H9 (cell line): ENCODE results near the gene NEUROD1. TPM values are rescaled to one million over a fixed set of nuclear protein-coding genes. Genes with fewer than 3 reads are reported as not detected.

ENCODE experiments used
- DNase-seq: peaks from one replicate; pipeline ENCODE4 v3.0.0-alpha.2; 2017
- H2AFZ ChIP-seq: one replicate; pipeline ENCODE4 v1.6.1; 2013; ENCODE audit warnings: mild to moderate bottlenecking, low read length, control low read depth, moderate library complexity
- H2AK5ac ChIP-seq: 2 replicates; pipeline ENCODE4 v1.6.1; 2013; ENCODE audit warnings: low read length, control low read depth, mixed read lengths; ENCODE audit not compliant: insufficient read length
- H2BK120ac ChIP-seq: one replicate; pipeline ENCODE4 v1.6.1; 2013; ENCODE audit warnings: low read depth, mild to moderate bottlenecking, low read length, control low read depth, inconsistent platforms; ENCODE audit not compliant: poor library complexity, severe bottlenecking
- H2BK12ac ChIP-seq: 2 replicates; pipeline ENCODE4 v1.6.1; 2013; ENCODE audit warnings: low read length, control low read depth, mixed read lengths, low read depth; ENCODE audit not compliant: insufficient read length
- H2BK15ac ChIP-seq: 2 replicates; pipeline ENCODE4 v1.6.1; 2013; ENCODE audit warnings: low read depth, low read length, control low read depth
- H2BK20ac ChIP-seq: one replicate; pipeline ENCODE4 v1.6.1; 2013; ENCODE audit warnings: low read depth, mild to moderate bottlenecking, low read length, control low read depth, inconsistent platforms; ENCODE audit not compliant: poor library complexity, severe bottlenecking
- H2BK5ac ChIP-seq: 2 replicates; pipeline ENCODE4 v1.6.1; 2013; ENCODE audit warnings: low read length, control low read depth, mixed read lengths; ENCODE audit not compliant: insufficient read length
- H3K14ac ChIP-seq: 2 replicates; pipeline ENCODE4 v1.6.1; 2013; ENCODE audit warnings: low read length, control low read depth; ENCODE audit not compliant: insufficient read depth
- H3K18ac ChIP-seq: 2 replicates; pipeline ENCODE4 v1.6.1; 2013; ENCODE audit warnings: low read depth, mild to moderate bottlenecking, mixed read lengths, low read length, control low read depth; ENCODE audit not compliant: insufficient read length
- H3K23ac ChIP-seq: 2 replicates; pipeline ENCODE4 v1.6.1; 2013; ENCODE audit warnings: low read length, control low read depth, mixed read lengths, low read depth; ENCODE audit not compliant: insufficient read length
- H3K23me2 ChIP-seq: 2 replicates; pipeline ENCODE4 v1.6.1; 2013; ENCODE audit warnings: low read depth, mild to moderate bottlenecking, mixed read lengths, low read length, control low read depth; ENCODE audit not compliant: insufficient read length, poor library complexity, severe bottlenecking
- H3K27ac ChIP-seq: 2 replicates; pipeline ENCODE4 v1.5.1; 2013; ENCODE audit warnings: low read length, control low read depth, mixed read lengths, low read depth; ENCODE audit not compliant: insufficient read length
- H3K27me3 ChIP-seq: 2 replicates; pipeline ENCODE4 v1.6.1; 2013; ENCODE audit warnings: low read length, control low read depth, inconsistent platforms; ENCODE audit not compliant: insufficient read depth
- H3K4ac ChIP-seq: 2 replicates; pipeline ENCODE4 v1.6.1; 2013; ENCODE audit warnings: low read depth, mild to moderate bottlenecking, control low read depth, inconsistent platforms, low read length, moderate library complexity
- H3K4me1 ChIP-seq: 2 replicates; pipeline ENCODE4 v1.6.1; 2013; ENCODE audit warnings: low read length, control low read depth, inconsistent platforms; ENCODE audit not compliant: insufficient read depth
- H3K4me2 ChIP-seq: 2 replicates; pipeline ENCODE4 v1.6.1; 2013; ENCODE audit warnings: low read length, control low read depth, mixed read lengths; ENCODE audit not compliant: insufficient read length, insufficient read depth
- H3K56ac ChIP-seq: 2 replicates; pipeline ENCODE4 v1.6.1; 2013; ENCODE audit warnings: low read depth, mild to moderate bottlenecking, mixed read lengths, low read length, control low read depth; ENCODE audit not compliant: insufficient read length
- H3K79me1 ChIP-seq: 2 replicates; pipeline ENCODE4 v1.6.1; 2013; ENCODE audit warnings: low read depth, mild to moderate bottlenecking, moderate library complexity, low read length, control low read depth, inconsistent platforms; ENCODE audit not compliant: insufficient read depth, poor library complexity, severe bottlenecking
- H3K79me2 ChIP-seq: 2 replicates; pipeline ENCODE4 v1.6.1; 2013; ENCODE audit warnings: low read length, control low read depth, inconsistent platforms; ENCODE audit not compliant: insufficient read depth
- H3K9ac ChIP-seq: 2 replicates; pipeline ENCODE4 v1.6.1; 2013; ENCODE audit warnings: low read length, control low read depth, mixed read lengths; ENCODE audit not compliant: insufficient read length; ENCODE audit errors: extremely low read depth
- H3K9me3 ChIP-seq: one replicate; pipeline ENCODE4 v1.6.1; 2013; ENCODE audit warnings: low read depth, low read length, inconsistent platforms; ENCODE audit not compliant: control insufficient read depth
- H3T11ph ChIP-seq: one replicate; pipeline ENCODE4 v1.6.1; 2013; ENCODE audit warnings: mild to moderate bottlenecking, low read length, control low read depth, inconsistent platforms
- H4K20me1 ChIP-seq: one replicate; pipeline ENCODE4 v1.6.1; 2013; ENCODE audit not compliant: control insufficient read depth, insufficient read length, insufficient read depth
- H4K5ac ChIP-seq: 2 replicates; pipeline ENCODE4 v1.6.1; 2013; ENCODE audit warnings: low read depth, mild to moderate bottlenecking, mixed read lengths, low read length, control low read depth; ENCODE audit not compliant: insufficient read length
- H4K8ac ChIP-seq: replicated peaks from 2 replicates; pipeline ENCODE4 v1.6.1; 2013; ENCODE audit warnings: low read length, control low read depth, mixed read lengths, low read depth; ENCODE audit not compliant: insufficient read length
- H4K91ac ChIP-seq: 2 replicates; pipeline ENCODE4 v1.6.1; 2013; ENCODE audit warnings: low read depth, mild to moderate bottlenecking, moderate library complexity, mixed read lengths, low read length, control low read depth; ENCODE audit not compliant: insufficient read length
- H3K27ac Mint-ChIP-seq, 3 experiments: 2 replicates in 2 of 3; 3 replicates in 1 of 3; pipeline ENCODE4 v1.8.0; 2020 to 2021; ENCODE audit warnings: mixed read lengths in 3 of 3, mild to moderate bottlenecking in 1 of 3, moderate library complexity in 1 of 3
- H3K27me3 Mint-ChIP-seq: 2 replicates; pipeline ENCODE4 v1.8.0; 2021; ENCODE audit warnings: low read depth, mild to moderate bottlenecking, moderate library complexity, mixed read lengths
- H3K36me3 Mint-ChIP-seq, 3 experiments: 2 replicates in 2 of 3; 3 replicates in 1 of 3; pipeline ENCODE4 v1.8.0; 2020 to 2021; ENCODE audit warnings: low read depth in 3 of 3, mixed read lengths in 3 of 3; ENCODE audit not compliant: insufficient read depth in 1 of 3
- H3K4me1 Mint-ChIP-seq, 2 experiments: 2 replicates each; pipeline ENCODE4 v1.8.0; 2020; ENCODE audit warnings: mixed read lengths in 2 of 2
- H3K4me3 Mint-ChIP-seq, 2 experiments: 2 replicates in 1 of 2; 3 replicates in 1 of 2; pipeline ENCODE4 v1.8.0; 2020 to 2021; ENCODE audit warnings: mild to moderate bottlenecking in 2 of 2, mixed read lengths in 2 of 2, moderate library complexity in 1 of 2
- H3K9me3 Mint-ChIP-seq, 2 experiments: 2 replicates in 1 of 2; 3 replicates in 1 of 2; pipeline ENCODE4 v1.8.0; 2020; ENCODE audit warnings: mild to moderate bottlenecking in 2 of 2, mixed read lengths in 2 of 2, moderate library complexity in 1 of 2
- CTCF ChIP-seq: fragments of 200-600 bp; sonication (generic); conservative IDR thresholded peaks from 3 replicates; pipeline ENCODE4 v1.8.0; 2021; ENCODE audit warnings: antibody characterized with exemption, mild to moderate bottlenecking
- total RNA-seq: library from RNA; stranded (reverse); gene quantifications from 2 replicates; pipeline ENCODE4 v1.2.1, GENCODE V29; 2021

Gene NEUROD1
- total RNA-seq, 1 experiment from 2014 or later: not detected

- H2BK12ac ChIP-seq: no peak overlapping the region
- Mint-ChIP-seq H3K4me3 (no peak overlapping the region), H3K27me3 (peaks cover 87% of the 10 kb centered on the region), H3K4me1 (peaks cover 5 to 8% of the 10 kb centered on the region in 2 experiments), H3K9me3 (no peaks in the 10 kb centered on the region), H3K36me3 (no peaks in the 10 kb centered on the region), H3K27ac (no peak overlapping the region)
- no peak overlapping the region for H3K4me2 ChIP-seq
- H2BK15ac ChIP-seq: no peak overlapping the region
- H3K14ac ChIP-seq: no peak overlapping the region
- no peak overlapping the region for H3T11ph ChIP-seq
- no peak overlapping the region for H2AK5ac ChIP-seq
- no peak for DNase-seq
- no peak overlapping the region for H4K8ac ChIP-seq
- no peaks in the 10 kb centered on the region for H3K79me1 ChIP-seq
- H2AFZ ChIP-seq: no peak overlapping the region
- H2BK120ac ChIP-seq: no peak overlapping the region
- H3K23me2 ChIP-seq: no peaks in the 10 kb centered on the region
- no peak overlapping the region for H2BK5ac ChIP-seq
- H4K91ac ChIP-seq: no peak overlapping the region
- H4K5ac ChIP-seq: no peak overlapping the region
- no peak overlapping the region for H3K56ac ChIP-seq
- no peaks in the 10 kb centered on the region for H3K79me2 ChIP-seq
- H3K23ac ChIP-seq: no peak overlapping the region
- peaks cover 2% of the 10 kb centered on the region; the same call in 1 of the 2 replicates for H3K27me3 ChIP-seq
- no peak for TF ChIP-seq CTCF
- no peak overlapping the region for H3K9ac ChIP-seq
- peaks cover under 1% of the 10 kb centered on the region for H3K4me1 ChIP-seq
- no peak overlapping the region for H3K4ac ChIP-seq
- H2BK20ac ChIP-seq: no peak overlapping the region
- H4K20me1 ChIP-seq: no peaks in the 10 kb centered on the region
- H3K9me3 ChIP-seq: no peaks in the 10 kb centered on the region
- no peak overlapping the region for H3K27ac ChIP-seq
- H3K18ac ChIP-seq: no peak overlapping the region
These were observed 7.9 kb downstream of the NEUROD1 start for GRCh38 chr2:181672255-181673008.
